ENCODE data around the gene CASKIN2.

DNA sequence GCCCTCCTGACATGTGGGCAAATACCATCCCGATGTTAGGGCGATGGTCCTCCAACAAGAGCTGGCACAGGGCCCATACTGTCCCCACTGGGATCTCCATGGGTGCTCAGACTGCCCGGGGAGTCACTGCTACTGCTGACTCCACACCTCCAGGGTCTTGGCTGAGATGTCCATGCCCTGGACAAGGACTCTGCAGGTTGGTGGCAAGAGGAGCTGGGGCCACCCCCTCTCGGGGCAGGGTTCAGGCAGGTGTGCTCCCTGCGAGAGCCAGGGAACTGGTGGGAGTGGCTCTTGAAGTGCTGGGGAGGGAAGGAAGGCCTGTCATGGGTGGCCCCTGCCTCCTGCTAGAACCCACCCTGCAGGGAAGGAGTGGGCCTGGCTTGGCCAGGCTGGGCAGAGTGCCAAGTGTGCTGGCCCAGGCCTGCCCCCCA lies 6.4 kb downstream of the CASKIN2 start:
- no peak for TF ChIP-seq POLR2A (IDR thresholded peaks at IDR 0.05)
- TF ChIP-seq CTCF (IDR thresholded peaks at IDR 0.05) = no peak
